IMR-90 (cell line): Measurements from ENCODE around the gene FGF16.

ENCODE experiments used
- BHLHE40 ChIP-seq: fragments of 150-350 bp; IDR thresholded peaks from 2 replicates; pipeline ENCODE4 v1.6.1; 2016; ENCODE audit warnings: mild to moderate bottlenecking, low read depth, low read length
- CEBPB ChIP-seq: IDR thresholded peaks from 2 replicates; pipeline ENCODE4 v1.6.1; 2012; ENCODE audit warnings: low read depth, low read length, improper control_type of control experiment
- CHD1 ChIP-seq: IDR thresholded peaks from 2 replicates; pipeline ENCODE4 v1.6.1; 2012; ENCODE audit warnings: low read depth, low read length, improper control_type of control experiment
- CTCF ChIP-seq: conservative IDR thresholded peaks from 2 replicates; pipeline ENCODE4 v1.5.1; 2012; ENCODE audit warnings: mild to moderate bottlenecking, low read depth, low read length, improper control_type of control experiment
- FOS ChIP-seq: fragments of 150-350 bp; IDR thresholded peaks from 2 replicates; pipeline ENCODE4 v1.6.1; 2016; ENCODE audit warnings: low read depth, low read length
- POLR2A ChIP-seq: IDR thresholded peaks from 2 replicates; pipeline ENCODE4 v1.6.1; 2012; ENCODE audit warnings: mild to moderate bottlenecking, low read depth, low read length

GRCh38 chrX:77428551-77428950 is 18.6 kb upstream of the FGF16 start:
- TF ChIP-seq CEBPB (no peak), CHD1 (no peak), CTCF (no peak), POLR2A (no peak), FOS (no peak), BHLHE40 (no peak)
